Stimulated activated effector memory CD8-positive, alpha-beta T cell treated with anti-CD3 and anti-CD28 coated beads, Interleukin-12 subunit alpha, Interleukin-12 subunit beta, amount 100 ng/mL, for 72 hours (primary cell): ENCODE measurements around the gene OSBPL5.

Source experiments
- ATAC-seq: fragments of 150-1000 bp; cut with Tn5 transposase; 2 replicates; pipeline ENCODE4 v1.10.0; 2021
- DNase-seq, 2 donors: peaks; one replicate each; pipeline ENCODE4 v3.0.0; 2021 to 2022; ENCODE audit warnings: low spot score in 2 of 2
- H3K27ac Mint-ChIP-seq: one replicate; pipeline ENCODE4 v1.8.0; 2022; ENCODE audit warnings: mild to moderate bottlenecking, mixed read lengths
- H3K36me3 Mint-ChIP-seq: one replicate; pipeline ENCODE4 v1.8.0; 2022; ENCODE audit warnings: mild to moderate bottlenecking, mixed read lengths
- H3K4me1 Mint-ChIP-seq: one replicate; pipeline ENCODE4 v1.8.0; 2022; ENCODE audit warnings: mixed read lengths
- H3K4me3 Mint-ChIP-seq: one replicate; pipeline ENCODE4 v1.8.0; 2022; ENCODE audit warnings: mild to moderate bottlenecking, mixed read lengths
- H3K9me3 Mint-ChIP-seq: one replicate; pipeline ENCODE4 v1.8.0; 2022; ENCODE audit warnings: mixed read lengths

Gene OSBPL5

DNA sequence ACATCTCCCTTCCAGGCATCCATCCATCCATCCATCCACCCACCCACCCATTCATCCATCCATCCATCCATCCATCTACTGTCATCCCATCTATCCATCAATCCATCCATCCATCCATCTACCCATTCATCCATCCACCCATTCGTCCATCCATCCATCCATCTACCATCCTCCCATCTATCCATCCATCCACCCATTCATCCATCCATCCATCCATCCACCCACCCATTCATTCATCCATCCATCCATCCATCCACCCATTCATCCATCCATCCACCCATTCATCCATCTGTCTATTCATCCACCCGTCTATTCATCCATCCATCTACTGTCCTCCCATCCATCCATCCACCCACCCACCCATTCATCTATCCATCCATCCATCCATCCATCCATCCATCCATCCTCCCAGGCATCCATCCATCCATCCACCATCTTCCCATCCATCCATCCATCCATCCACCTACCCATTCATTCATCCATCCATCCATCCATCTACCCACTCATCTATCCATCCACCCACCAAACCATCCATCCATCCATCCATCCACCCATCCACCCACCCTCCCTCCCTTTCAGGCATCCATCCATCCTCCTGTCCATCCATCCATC is 33.7 kb downstream of the OSBPL5 start:
- ATAC-seq (no peak), DNase-seq (no peak)
- Mint-ChIP-seq H3K4me3 (no peak overlapping the region), H3K36me3 (no peaks in the 10 kb centered on the region), H3K9me3 (no peaks in the 10 kb centered on the region), H3K27ac (peak overlapping the region; percentile 74), H3K4me1 (peaks cover 24% of the 10 kb centered on the region)

DNA sequence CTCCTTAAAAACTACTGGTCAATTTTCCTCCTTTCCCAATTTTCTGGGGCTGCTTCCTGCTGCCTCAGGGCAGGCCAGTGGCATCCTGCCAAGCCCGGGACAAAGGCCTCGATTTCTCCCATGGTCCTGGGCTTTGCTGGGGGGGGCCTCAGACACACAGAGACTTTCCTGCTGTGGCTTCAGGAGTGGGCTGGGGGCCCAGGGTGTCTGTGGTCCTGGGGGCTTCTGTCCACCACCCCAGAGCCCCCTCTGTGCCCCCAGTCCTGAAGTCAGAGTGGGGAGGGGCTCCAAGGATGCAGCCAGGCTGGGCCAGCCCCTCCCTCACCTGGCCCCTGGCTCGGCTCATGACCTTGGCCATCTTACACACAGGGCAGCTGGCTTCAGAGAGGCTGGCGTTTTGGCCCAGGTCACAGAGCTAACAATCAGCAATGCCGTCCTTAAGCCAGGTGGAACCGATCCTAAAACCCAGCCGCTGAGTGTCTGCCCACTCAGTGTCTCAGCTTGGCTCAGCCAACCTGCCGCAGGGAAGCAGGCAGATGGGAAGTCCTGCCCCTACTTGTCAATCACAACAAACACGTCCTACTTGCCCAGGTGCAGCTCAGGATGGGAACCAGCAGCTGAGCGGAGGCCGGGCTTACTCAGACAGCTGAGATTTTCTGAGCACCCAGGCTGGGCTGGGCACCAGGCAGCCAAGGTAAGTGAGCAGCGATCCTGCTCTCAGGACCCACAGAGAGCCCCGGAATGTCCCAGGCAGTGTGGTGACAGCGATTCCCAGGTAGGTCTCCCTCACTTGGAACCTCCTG is 34.6 kb downstream of the OSBPL5 start:
- ATAC-seq (no peak), DNase-seq (no peak)
- Mint-ChIP-seq H3K36me3 (peaks cover 7% of the 10 kb centered on the region), H3K4me3 (no peak overlapping the region), H3K4me1 (peaks cover 14% of the 10 kb centered on the region), H3K27ac (no peak overlapping the region), H3K9me3 (no peaks in the 10 kb centered on the region)

DNA sequence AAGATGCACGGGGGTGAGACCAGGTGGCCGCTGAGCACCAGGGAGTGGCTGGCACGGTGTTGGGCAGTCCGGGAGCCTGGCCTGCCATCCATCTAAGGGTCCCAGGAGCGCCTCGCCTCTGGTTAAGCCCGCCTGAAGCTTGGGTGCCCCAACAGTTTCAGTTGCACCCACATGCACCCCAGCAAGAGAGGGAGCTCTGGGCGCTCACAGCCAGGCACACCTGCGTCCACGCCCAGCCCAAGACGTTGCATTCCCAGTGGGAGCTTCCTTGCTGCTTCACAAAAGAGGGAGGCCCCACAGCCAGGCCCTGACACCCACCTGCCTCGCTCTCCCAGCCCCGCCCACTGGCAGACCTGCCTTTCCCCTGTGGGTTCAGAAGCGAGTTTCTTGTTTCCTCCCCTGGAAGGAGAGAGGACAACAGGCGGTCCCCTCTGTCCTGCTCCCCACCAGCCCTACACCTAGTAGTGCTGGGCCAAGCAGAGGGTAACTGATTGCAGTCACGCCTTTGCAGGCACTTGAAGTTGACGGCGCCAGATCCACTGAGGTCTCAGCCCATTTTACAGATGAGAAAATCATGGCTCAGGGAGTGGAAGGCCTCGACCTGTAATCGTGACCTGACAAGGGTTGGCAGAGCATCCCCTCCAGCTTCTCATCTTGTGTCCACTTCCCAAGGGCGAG is 35.4 kb downstream of the OSBPL5 start:
- Mint-ChIP-seq H3K4me1 (peaks cover 8% of the 10 kb centered on the region), H3K9me3 (no peaks in the 10 kb centered on the region), H3K27ac (no peak overlapping the region), H3K36me3 (peaks cover 7% of the 10 kb centered on the region), H3K4me3 (no peak overlapping the region)
- no peak for ATAC-seq
- DNase-seq: no peak

DNA sequence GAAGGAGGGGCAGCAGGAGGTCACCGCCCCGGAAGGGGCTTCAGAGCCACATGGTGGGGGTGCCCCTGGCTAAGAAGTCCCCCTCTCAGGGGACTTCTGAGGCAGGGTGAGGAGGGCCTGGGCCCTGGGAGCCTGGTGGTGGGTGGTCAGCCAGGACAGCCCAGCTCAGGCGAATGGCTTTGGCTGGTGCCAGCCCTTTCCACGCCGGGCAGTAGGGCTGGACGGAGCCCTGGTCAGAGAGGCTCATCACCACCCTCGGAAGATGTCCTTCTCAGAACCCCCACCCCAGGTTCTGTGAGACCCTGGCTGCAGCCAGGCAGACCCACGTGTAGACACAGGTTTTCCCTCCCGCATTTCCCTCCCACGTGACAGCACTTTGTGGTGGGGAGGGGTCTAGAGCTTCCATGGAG is 35.9 kb downstream of the OSBPL5 start:
- no peak for ATAC-seq
- Mint-ChIP-seq H3K4me3 (no peak overlapping the region), H3K9me3 (no peaks in the 10 kb centered on the region), H3K4me1 (peaks cover 8% of the 10 kb centered on the region), H3K36me3 (peaks cover 7% of the 10 kb centered on the region), H3K27ac (peak overlapping the region; percentile 40)
- no peak for DNase-seq

DNA sequence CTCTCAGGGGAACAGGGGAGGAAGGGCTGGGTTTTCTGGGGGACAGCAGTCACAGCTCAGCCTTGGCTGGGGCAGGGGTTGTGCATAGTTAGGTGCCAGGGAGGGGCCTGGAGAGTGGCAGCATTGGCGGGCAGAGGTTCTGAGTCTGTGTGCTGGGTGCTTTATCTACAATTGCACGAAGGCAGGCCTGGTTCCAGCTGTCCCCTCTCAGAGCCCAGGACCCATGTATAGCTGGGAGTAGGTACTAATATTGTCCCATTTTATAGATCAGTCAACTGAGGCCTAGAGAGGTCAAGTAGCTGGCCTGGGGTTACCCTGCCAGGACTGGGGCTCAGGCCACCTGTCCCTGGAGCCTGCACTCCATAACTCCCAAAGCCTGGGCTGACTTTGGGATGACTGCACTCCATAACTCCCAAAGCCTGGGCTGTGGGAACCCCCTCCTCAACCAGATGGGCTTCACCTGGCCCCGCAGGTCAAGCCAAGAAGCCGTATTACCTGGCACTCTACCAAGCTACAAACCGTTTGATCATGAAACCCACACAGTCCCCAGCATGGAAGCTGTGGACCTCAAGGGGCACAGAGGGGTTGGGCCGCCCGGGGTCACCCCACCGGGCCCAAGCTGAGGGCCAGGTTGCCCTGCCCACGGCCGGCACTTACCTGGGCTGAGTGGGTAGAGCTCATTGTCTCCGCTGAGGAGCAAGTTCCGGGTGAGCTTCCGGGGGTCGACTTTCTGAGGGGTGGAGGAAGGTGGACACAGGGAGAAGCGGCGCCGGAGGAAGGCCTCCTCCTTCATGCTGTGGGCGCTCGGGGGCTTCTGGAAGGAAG is 36.5 kb downstream of the OSBPL5 start:
- ATAC-seq (no peak), DNase-seq (no peak)
- Mint-ChIP-seq H3K27ac (peak overlapping the region; percentile 40), H3K9me3 (no peaks in the 10 kb centered on the region), H3K4me1 (peaks cover 8% of the 10 kb centered on the region), H3K36me3 (peaks cover 7% of the 10 kb centered on the region), H3K4me3 (no peak overlapping the region)

DNA sequence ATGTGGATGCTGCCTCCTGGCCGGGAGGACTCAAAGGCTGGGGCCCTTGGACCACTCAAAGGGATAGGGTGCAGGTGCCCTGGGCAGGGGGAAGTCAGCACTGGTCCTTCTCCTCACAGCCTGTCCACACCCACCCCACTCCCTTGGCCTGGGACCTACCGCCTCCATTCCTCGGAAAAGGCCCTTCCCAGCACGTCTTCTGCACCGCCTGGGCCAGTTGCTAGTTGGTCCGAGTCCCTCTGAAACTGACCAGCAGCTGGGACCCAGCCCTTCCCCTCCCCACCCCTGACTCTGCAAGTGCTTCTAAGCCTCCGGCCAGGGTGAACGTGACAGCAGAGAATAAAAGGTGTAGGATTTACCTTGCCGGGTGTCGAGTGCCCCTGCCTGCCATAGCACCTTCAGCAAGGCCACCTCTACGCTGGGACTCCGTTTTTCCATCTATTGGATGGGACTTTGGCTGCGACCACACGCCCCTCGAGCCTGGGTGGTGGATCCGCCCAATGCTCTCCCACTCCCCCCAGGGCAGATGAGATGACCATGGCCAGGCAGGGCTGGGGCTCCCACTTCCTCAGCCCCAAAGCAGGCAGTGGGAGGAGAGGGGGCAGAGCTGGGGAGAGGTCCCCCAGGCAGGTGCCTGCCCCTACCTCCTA is 37.3 kb downstream of the OSBPL5 start:
- Mint-ChIP-seq H3K36me3 (peaks cover 7% of the 10 kb centered on the region), H3K27ac (no peak overlapping the region), H3K9me3 (no peaks in the 10 kb centered on the region), H3K4me3 (no peak overlapping the region), H3K4me1 (peaks cover 4% of the 10 kb centered on the region)
- DNase-seq (no peak), ATAC-seq (no peak)

DNA sequence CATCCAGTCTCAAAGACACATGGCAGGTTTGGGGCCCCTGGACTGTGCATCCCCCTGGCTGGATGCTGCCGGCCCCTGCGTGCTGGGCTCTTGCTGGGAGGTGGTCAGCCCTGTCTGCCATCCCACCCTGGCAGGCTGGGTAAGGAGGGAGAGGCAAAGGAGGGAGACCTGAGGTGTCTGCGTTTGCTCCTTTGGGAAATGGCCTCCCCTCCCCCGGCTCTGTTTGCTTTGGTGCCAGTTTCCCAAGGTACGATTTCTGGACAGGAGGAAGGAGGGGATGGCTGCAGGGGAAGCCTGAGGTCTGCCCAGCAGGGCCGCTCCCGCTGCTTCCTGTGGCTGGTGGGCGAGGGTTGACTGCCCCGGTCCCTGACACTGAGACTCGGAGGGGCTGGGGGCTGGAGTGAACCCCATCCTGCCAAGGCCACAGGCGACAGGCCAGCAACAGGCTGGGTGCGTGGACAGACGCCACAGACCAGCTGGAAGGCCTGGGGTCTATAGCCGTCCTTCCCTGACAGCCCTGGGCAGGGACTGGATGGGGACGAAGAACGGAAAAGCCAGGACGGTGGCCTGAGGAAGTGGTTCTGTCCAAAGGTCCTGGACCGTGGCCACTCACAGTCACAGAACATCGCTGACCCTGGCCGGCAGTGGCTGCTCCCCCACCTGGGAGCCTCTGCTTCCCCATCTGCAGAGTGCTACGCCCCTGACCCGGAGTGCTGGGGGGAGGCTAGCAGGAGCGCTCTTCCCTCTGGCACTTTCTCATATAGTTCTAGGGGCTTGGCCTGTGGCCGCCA is 38.0 kb downstream of the OSBPL5 start:
- Mint-ChIP-seq H3K27ac (no peak overlapping the region), H3K9me3 (no peaks in the 10 kb centered on the region), H3K4me1 (no peaks in the 10 kb centered on the region), H3K4me3 (no peak overlapping the region), H3K36me3 (peaks cover 7% of the 10 kb centered on the region)
- DNase-seq (no peak), ATAC-seq (no peak)

DNA sequence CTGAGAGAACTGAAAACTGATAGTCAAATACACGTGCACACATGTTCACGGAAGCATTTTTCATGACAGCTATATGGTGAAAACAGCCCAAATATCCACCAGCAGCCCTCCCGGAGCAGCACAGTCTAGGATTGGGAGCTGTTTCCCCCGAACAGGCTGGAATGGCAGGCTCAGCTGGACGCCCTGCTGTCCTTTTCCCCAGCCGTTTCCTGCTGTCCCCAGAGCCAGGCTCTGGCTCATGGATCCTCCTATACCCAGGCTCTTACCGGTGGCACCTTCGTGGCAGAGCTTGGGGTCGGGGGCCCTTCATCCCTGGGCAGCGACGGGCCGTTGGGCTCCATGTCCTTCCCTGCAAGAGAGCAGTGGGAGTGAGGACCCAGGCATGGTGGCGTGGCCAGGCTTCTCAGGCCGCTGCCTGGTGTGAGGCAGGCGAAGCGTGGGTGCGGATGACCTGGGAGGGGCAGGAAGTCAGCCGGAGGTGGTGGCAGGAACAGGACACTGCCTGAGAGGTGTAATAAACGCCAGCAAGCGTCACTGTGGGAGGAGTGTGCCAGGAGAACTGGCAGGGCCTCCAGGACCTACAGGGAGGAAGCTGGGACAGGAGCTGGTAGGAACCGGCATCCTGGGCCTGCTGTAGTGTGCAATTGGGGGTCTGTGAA is 38.8 kb downstream of the OSBPL5 start:
- peaks cover 7% of the 10 kb centered on the region for H3K36me3 Mint-ChIP-seq
- no peak for DNase-seq
- H3K9me3 Mint-ChIP-seq: no peaks in the 10 kb centered on the region
- H3K27ac Mint-ChIP-seq: no peak overlapping the region
- H3K4me1 Mint-ChIP-seq: no peaks in the 10 kb centered on the region
- H3K4me3 Mint-ChIP-seq: no peak overlapping the region
- no peak for ATAC-seq

DNA sequence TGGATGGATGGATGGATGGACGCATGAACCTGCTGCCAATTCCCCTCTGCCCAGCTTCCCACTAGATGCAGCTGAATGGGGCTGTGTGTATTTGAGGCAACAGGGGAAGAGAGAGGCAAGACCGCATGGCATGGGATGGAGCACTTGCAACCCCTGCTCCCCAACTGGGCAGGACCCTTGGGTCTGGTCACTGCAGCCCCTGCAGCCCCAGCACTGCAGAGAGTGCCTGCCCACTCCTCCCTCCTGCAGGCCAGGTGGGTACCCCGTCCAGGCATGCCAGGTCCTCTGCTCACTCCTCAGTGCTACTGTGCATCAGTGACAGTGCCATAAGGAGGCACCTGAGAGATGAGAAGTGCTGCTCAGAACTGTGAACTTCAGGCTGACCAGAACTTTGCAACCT is 40.3 kb downstream of the OSBPL5 start:
- Mint-ChIP-seq H3K36me3 (peaks cover 7% of the 10 kb centered on the region), H3K27ac (no peak overlapping the region)
- ATAC-seq: no peak

DNA sequence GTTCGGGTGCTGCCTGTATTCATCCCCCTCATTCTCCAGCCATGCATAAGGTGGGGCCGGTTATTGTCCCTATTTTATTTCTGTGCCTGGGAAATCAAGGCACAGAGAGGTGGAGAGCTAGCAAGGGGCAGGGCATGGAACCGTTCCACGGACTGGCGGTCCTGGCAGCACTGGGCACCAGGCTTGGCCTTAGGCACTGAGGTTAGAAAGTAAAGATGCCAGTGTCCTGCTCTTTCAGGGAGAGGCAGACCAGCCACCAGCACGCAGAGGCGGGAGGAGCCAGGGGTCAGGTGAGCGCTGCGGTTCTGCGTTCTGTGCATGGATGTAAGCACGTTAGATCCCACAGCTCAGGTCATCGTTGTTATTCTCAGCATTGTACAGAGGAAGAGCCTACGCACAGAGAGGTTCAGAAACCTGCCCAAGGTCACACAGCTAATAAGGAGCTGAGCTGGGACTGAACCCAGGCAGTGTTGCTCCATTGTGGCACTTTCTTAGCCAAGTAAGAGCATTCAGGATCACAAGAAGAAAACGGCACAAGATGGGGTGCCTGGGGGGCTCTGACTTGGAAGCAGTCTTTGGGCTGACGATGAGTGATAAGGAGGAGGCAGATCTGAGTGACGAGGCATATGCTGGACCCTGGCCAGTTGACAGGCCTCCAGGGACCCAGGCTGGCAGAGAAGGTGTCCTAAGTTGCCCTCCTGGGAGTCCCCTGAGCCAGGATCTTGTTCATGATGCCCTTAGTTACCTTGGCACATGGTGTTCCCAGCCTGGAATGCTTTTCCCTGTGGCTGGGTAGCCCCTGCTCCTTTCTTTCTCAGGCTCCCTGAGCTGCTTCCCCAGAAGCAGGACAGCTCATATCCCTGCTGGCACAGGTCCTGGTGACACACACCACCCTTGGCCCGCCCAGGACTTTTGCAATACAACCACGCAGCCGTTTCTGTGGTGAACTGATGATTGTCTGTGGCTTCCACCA is 41.1 kb downstream of the OSBPL5 start:
- Mint-ChIP-seq H3K36me3 (peaks cover 7% of the 10 kb centered on the region), H3K9me3 (no peaks in the 10 kb centered on the region), H3K27ac (peak overlapping the region; percentile 34), H3K4me1 (no peaks in the 10 kb centered on the region), H3K4me3 (no peak overlapping the region)
- ATAC-seq (peak; percentile 29), DNase-seq (no peak)

More for the DNA sequence above, 40.3 kb downstream of the OSBPL5 start:
- DNase-seq: no peak
- Mint-ChIP-seq H3K4me1 (no peaks in the 10 kb centered on the region), H3K9me3 (no peaks in the 10 kb centered on the region), H3K4me3 (no peak overlapping the region)

DNA sequence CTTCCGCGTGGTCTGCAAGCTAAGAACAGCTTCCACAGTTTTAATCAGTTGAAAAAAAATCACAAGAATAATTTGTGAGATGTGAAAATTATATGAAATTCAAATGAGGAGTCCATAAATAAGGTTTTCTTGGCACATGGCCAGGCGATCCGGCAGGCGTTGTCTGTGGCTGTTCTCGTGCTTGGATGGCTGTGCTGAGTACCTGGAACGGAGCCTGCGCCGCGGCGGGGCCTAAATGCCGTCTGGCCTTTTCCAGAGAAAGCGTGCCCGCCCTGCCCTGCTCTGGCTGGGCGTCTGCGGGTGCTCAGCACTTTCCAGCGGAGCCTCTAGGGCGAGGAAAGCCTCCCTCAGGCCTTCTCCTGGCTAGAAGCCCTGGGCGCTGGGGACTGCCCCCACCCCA is 41.8 kb downstream of the OSBPL5 start:
- Mint-ChIP-seq H3K9me3 (no peaks in the 10 kb centered on the region), H3K27ac (no peak overlapping the region), H3K36me3 (peaks cover 7% of the 10 kb centered on the region), H3K4me1 (no peaks in the 10 kb centered on the region), H3K4me3 (no peak overlapping the region)
- DNase-seq: no peak
- ATAC-seq: no peak

DNA sequence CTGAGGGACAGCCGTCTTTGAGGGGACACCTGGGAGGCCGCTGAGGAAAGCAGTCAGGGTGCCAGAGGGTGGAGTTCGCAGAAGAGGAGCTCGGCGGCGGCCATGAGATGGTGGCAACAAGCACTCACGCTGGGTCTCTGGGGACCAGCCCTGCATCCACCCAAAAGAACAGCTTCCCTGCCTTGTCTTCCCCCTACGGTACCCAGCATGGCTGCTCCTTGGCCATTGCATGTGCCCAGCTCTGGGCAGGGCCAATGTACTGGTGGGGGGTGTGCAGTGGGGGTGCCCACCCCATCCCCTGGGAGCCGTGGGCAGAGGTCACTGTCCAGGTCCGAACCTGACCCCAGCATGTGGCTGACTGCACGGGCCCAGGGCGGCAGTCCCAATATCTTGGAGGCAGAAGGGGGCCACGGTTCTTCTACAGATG is 42.3 kb downstream of the OSBPL5 start:
- H3K4me1 Mint-ChIP-seq: no peaks in the 10 kb centered on the region
- H3K9me3 Mint-ChIP-seq: no peaks in the 10 kb centered on the region
- H3K36me3 Mint-ChIP-seq: peaks cover 7% of the 10 kb centered on the region
- no peak for DNase-seq
- no peak overlapping the region for H3K4me3 Mint-ChIP-seq
- ATAC-seq: no peak
- no peak overlapping the region for H3K27ac Mint-ChIP-seq
